ENCODE data around the gene AK5. TPM values are rescaled to one million over a fixed set of nuclear protein-coding genes. Genes with fewer than 3 reads are reported as not detected.
"Not testable (repeated sequence)": the region's sequence is repeated elsewhere in the genome, so short reads cannot be mapped to it uniquely, and the experiment has no call there.

The AK5 gene
- total RNA-seq, 2 donors from 2014 or later = 2.2 to 2.8 TPM

DNA sequence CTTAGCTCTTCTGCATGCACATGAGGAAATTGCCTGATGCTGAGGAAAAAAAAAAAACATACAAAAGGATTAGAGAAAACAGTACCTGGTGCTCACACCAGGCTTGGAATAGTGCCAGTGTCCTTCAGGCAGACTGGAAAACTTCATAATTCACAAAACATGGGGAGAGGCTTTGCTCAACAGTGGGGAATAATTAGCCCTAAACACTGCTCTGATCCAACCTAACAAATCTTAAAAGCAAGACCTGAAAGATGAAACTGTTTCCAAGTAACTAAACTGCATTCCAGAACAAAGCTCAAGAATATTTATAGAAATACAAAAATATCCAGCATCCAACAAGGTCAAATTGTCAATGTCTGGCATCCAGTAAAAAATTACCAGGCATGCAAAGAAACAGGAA, 124.8 kb downstream of the AK5 start:
- Histone ChIP-seq H3K36me3 (no peaks in the 10 kb centered on the region), H3K27ac (no peak overlapping the region), H3K4me3 (no peak overlapping the region)

GRCh38 chr1:77407738-77408375, 126.0 kb downstream of the AK5 start:
- Histone ChIP-seq H3K36me3 (no peaks in the 10 kb centered on the region), H3K4me3 (no peak overlapping the region), H3K27ac (no peak overlapping the region)

More for the DNA sequence above, 124.8 kb downstream of the AK5 start:
- H3K27me3 ChIP-seq = no peaks in the 10 kb centered on the region
- no peaks in the 10 kb centered on the region for H3K9me3 ChIP-seq
- no peak for DNase-seq (ENCODE audit: low spot score)
- TF ChIP-seq, protein P1, sequence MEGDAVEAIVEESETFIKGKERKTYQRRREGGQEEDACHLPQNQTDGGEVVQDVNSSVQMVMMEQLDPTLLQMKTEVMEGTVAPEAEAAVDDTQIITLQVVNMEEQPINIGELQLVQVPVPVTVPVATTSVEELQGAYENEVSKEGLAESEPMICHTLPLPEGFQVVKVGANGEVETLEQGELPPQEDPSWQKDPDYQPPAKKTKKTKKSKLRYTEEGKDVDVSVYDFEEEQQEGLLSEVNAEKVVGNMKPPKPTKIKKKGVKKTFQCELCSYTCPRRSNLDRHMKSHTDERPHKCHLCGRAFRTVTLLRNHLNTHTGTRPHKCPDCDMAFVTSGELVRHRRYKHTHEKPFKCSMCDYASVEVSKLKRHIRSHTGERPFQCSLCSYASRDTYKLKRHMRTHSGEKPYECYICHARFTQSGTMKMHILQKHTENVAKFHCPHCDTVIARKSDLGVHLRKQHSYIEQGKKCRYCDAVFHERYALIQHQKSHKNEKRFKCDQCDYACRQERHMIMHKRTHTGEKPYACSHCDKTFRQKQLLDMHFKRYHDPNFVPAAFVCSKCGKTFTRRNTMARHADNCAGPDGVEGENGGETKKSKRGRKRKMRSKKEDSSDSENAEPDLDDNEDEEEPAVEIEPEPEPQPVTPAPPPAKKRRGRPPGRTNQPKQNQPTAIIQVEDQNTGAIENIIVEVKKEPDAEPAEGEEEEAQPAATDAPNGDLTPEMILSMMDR (IDR thresholded peaks at IDR 0.05) = no peak
- H3K4me1 ChIP-seq = no peaks in the 10 kb centered on the region

DNA sequence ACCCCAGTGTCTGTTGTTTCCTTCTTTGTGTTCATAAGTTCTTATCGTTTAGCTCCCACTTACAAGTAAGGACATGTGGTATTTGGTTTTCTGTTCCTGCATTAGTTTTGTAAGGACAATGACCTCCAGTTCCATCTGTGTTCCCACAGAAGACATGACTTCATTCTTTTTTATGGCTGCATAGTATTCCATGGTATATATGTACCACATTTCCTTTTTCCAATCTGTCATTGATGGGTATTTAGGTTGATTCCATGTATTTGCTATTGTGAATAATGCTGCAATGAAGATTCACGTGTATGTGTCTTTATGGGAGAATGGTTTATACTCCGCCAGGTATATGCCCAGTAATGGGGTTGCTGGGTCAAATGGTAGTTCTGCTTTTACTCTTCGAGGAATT, 127.1 kb downstream of the AK5 start:
- not testable (repeated sequence) for H3K4me1 ChIP-seq; H3K4me3 ChIP-seq; DNase-seq (ENCODE audit: low spot score); H3K27me3 ChIP-seq; H3K36me3 ChIP-seq; H3K9me3 ChIP-seq; H3K27ac ChIP-seq

More at GRCh38 chr1:77407738-77408375, 126.0 kb downstream of the AK5 start:
- no peaks in the 10 kb centered on the region for H3K4me1 ChIP-seq
- no peak for DNase-seq (ENCODE audit: low spot score)
- H3K9me3 ChIP-seq = no peaks in the 10 kb centered on the region
- TF ChIP-seq, protein P1 (IDR thresholded peaks at IDR 0.05) = no peak
- H3K27me3 ChIP-seq = no peaks in the 10 kb centered on the region

GRCh38 chr1:77412069-77412819, 130.4 kb downstream of the AK5 start:
- no peak overlapping the region for H3K4me3 ChIP-seq
- H3K36me3 ChIP-seq = no peaks in the 10 kb centered on the region
- TF ChIP-seq, protein P1 (IDR thresholded peaks at IDR 0.05) = no peak
- H3K27ac ChIP-seq = no peak overlapping the region
- DNase-seq (ENCODE audit: low spot score) = no peak
- no peaks in the 10 kb centered on the region for H3K9me3 ChIP-seq
- no peaks in the 10 kb centered on the region for H3K27me3 ChIP-seq
- no peaks in the 10 kb centered on the region for H3K4me1 ChIP-seq

DNA sequence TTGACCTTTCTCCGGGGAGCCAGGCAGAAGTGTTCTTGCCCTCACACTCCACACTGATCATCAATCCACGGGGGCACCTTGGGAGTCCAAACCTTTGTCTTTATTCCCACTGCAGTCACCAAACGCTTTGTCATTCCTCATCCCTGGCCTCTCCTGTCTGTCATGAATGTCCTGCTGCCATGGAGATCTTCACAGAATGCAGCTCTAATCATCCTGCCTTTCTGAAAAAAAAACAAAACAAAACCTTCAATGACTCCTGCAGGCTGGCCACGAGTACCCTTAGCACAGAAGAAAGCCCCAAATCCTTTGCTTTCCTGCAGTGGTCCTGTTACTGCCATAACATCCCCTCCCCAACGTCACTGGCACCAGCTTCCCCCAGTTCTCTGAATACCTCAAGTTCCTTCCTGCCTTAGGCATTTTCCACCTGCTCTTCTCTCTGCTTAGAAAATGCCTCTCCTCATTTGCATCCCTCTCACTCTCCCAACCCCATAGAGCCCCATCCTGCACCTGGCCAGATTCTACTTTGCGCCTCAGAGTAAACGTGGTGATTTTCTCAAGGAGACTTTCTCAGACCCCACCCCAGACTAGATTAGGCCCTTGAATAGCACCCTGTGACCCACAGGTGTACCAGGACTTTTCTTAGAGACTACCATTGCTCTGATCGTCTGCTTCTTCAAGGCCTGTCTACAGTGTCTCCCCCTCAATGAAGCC, 131.2 kb downstream of the AK5 start:
- Histone ChIP-seq H3K27me3 (no peaks in the 10 kb centered on the region), H3K4me1 (no peaks in the 10 kb centered on the region), H3K27ac (no peak overlapping the region), H3K4me3 (no peak overlapping the region), H3K36me3 (no peaks in the 10 kb centered on the region), H3K9me3 (no peaks in the 10 kb centered on the region)
- TF ChIP-seq, protein P1 (IDR thresholded peaks at IDR 0.05) = no peak
- no peak for DNase-seq (ENCODE audit: low spot score)

All from right atrium auricular region (tissue), 2 donors.